ENCODE measurements around the gene LY6G5C.

Gene LY6G5C

GRCh38 chr6:31629014-31629413, 51.9 kb downstream of the LY6G5C start:
- H2AFZ ChIP-seq (ENCODE audit: low read length), result no peak overlapping the region
- no peak overlapping the region for H3K4me2 ChIP-seq (ENCODE audit: low read depth, low read length)
- H4K20me1 ChIP-seq (ENCODE audit: insufficient read depth, low read length), result no peaks in the 10 kb centered on the region; the same call in 1 of the 2 replicates
- H3K79me2 ChIP-seq (ENCODE audit: low read length), result peaks cover 82% of the 10 kb centered on the region
- TF ChIP-seq EZH2phosphoT487 (IDR thresholded peaks at IDR 0.05; ENCODE audit: low read length), result no peak
- no peak for TF ChIP-seq EZH2 (optimal IDR thresholded peaks at IDR 0.05; ENCODE audit: low read depth, low read length)
- TF ChIP-seq, protein P1, sequence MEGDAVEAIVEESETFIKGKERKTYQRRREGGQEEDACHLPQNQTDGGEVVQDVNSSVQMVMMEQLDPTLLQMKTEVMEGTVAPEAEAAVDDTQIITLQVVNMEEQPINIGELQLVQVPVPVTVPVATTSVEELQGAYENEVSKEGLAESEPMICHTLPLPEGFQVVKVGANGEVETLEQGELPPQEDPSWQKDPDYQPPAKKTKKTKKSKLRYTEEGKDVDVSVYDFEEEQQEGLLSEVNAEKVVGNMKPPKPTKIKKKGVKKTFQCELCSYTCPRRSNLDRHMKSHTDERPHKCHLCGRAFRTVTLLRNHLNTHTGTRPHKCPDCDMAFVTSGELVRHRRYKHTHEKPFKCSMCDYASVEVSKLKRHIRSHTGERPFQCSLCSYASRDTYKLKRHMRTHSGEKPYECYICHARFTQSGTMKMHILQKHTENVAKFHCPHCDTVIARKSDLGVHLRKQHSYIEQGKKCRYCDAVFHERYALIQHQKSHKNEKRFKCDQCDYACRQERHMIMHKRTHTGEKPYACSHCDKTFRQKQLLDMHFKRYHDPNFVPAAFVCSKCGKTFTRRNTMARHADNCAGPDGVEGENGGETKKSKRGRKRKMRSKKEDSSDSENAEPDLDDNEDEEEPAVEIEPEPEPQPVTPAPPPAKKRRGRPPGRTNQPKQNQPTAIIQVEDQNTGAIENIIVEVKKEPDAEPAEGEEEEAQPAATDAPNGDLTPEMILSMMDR (IDR thresholded peaks at IDR 0.05; ENCODE audit: low read length), result no peak
- no peak overlapping the region for H3K9ac ChIP-seq (ENCODE audit: low read length)
- no peaks in the 10 kb centered on the region for H3K9me2 ChIP-seq (replicated peaks; ENCODE audit: insufficient read depth, low read length)
- H3K4me3 ChIP-seq (ENCODE audit: low read length), result no peak overlapping the region
- H3K9me3 ChIP-seq (replicated peaks; ENCODE audit: insufficient read depth, low read length), result no peaks in the 10 kb centered on the region
- no peaks in the 10 kb centered on the region for H3K27me3 ChIP-seq (replicated peaks; ENCODE audit: insufficient read depth, low read length)
- H3K36me3 ChIP-seq (replicated peaks; ENCODE audit: insufficient read depth, low read length), result peaks cover 20% of the 10 kb centered on the region
- H3K27ac ChIP-seq (ENCODE audit: low read length), result no peak overlapping the region
- no peaks in the 10 kb centered on the region for H3K4me1 ChIP-seq (ENCODE audit: low read length)
- DNase-seq, result no peak
- no peaks in the 10 kb centered on the region; the same call in 1 of the 2 replicates for H3F3A ChIP-seq (ENCODE audit: insufficient read depth, low read length)

DNA sequence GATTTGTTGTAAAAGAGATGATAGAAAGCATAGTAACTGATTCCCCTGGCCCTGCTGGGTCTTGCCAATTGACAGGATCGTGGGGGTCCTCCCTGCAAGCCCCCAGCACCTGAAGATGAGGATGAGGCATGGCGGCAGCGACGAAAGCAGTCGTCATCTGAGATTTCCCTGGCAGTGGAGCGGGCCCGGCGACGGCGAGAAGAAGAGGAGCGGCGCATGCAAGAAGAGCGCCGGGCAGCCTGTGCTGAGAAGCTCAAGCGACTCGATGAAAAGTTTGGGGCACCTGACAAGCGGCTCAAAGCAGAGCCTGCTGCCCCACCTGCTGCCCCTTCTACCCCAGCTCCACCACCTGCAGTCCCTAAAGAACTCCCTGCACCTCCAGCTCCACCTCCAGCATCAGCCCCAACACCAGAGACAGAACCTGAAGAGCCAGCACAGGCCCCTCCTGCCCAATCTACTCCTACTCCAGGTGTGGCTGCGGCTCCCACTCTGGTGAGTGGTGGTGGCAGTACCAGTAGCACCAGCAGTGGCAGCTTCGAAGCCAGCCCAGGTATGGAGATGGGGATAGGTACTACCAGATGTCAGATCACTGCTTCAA, 53.1 kb downstream of the LY6G5C start:
- DNase-seq, result no peak
- Histone ChIP-seq H3F3A (ENCODE audit: insufficient read depth, low read length) (no peaks in the 10 kb centered on the region; the same call in 1 of the 2 replicates), H3K27me3 (replicated peaks; ENCODE audit: insufficient read depth, low read length) (no peaks in the 10 kb centered on the region)

DNA sequence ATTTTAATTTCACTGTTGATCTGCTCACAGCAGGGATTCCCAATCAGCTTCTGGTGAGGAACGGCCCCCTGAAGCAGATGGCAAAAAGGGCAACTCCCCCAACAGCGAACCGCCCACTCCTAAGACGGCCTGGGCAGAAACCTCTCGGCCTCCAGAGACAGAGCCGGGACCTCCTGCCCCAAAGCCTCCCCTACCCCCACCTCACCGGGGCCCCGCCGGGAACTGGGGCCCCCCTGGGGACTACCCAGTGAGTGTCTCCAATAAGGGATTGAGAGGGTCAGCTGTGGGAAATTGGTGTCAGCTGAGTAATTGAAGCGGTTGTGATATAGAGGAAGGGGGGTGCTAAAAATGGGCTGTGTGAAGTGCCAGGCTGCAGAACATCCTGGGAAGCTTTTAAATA, 53.9 kb downstream of the LY6G5C start:
- peaks cover 20% of the 10 kb centered on the region for H3K36me3 ChIP-seq (replicated peaks; ENCODE audit: insufficient read depth, low read length)
- H3K9me3 ChIP-seq (replicated peaks; ENCODE audit: insufficient read depth, low read length), result no peaks in the 10 kb centered on the region
- no peak overlapping the region for H3K9ac ChIP-seq (ENCODE audit: low read length)
- H3F3A ChIP-seq (ENCODE audit: insufficient read depth, low read length), result no peaks in the 10 kb centered on the region; the same call in 1 of the 2 replicates
- H3K4me1 ChIP-seq (ENCODE audit: low read length), result peaks cover 8% of the 10 kb centered on the region; the same call in 1 of the 2 replicates
- H3K9me2 ChIP-seq (replicated peaks; ENCODE audit: insufficient read depth, low read length), result no peaks in the 10 kb centered on the region
- H3K79me2 ChIP-seq (ENCODE audit: low read length), result peaks cover 89% of the 10 kb centered on the region
- no peaks in the 10 kb centered on the region; the same call in 1 of the 2 replicates for H4K20me1 ChIP-seq (ENCODE audit: insufficient read depth, low read length)
- no peak overlapping the region for H3K4me2 ChIP-seq (ENCODE audit: low read depth, low read length)
- no peak overlapping the region for H3K4me3 ChIP-seq (ENCODE audit: low read length)
- no peak for DNase-seq
- no peak overlapping the region for H2AFZ ChIP-seq (ENCODE audit: low read length)
- TF ChIP-seq EZH2 (optimal IDR thresholded peaks at IDR 0.05; ENCODE audit: low read depth, low read length) (no peak), EZH2phosphoT487 (IDR thresholded peaks at IDR 0.05; ENCODE audit: low read length) (no peak)
- TF ChIP-seq, protein P1 (IDR thresholded peaks at IDR 0.05; ENCODE audit: low read length), result no peak
- no peak overlapping the region for H3K27ac ChIP-seq (ENCODE audit: low read length)
- no peaks in the 10 kb centered on the region for H3K27me3 ChIP-seq (replicated peaks; ENCODE audit: insufficient read depth, low read length)

More for the DNA sequence above, 53.1 kb downstream of the LY6G5C start:
- H3K4me1 ChIP-seq (ENCODE audit: low read length), result no peaks in the 10 kb centered on the region
- H3K9ac ChIP-seq (ENCODE audit: low read length), result no peak overlapping the region
- H3K36me3 ChIP-seq (replicated peaks; ENCODE audit: insufficient read depth, low read length), result peaks cover 20% of the 10 kb centered on the region
- no peak overlapping the region for H3K4me2 ChIP-seq (ENCODE audit: low read depth, low read length)
- H3K4me3 ChIP-seq (ENCODE audit: low read length), result no peak overlapping the region
- no peak overlapping the region for H2AFZ ChIP-seq (ENCODE audit: low read length)
- H3K9me2 ChIP-seq (replicated peaks; ENCODE audit: insufficient read depth, low read length), result no peaks in the 10 kb centered on the region
- no peaks in the 10 kb centered on the region; the same call in 1 of the 2 replicates for H4K20me1 ChIP-seq (ENCODE audit: insufficient read depth, low read length)
- H3K9me3 ChIP-seq (replicated peaks; ENCODE audit: insufficient read depth, low read length), result no peaks in the 10 kb centered on the region
- no peak for TF ChIP-seq EZH2 (optimal IDR thresholded peaks at IDR 0.05; ENCODE audit: low read depth, low read length)
- TF ChIP-seq EZH2phosphoT487 (IDR thresholded peaks at IDR 0.05; ENCODE audit: low read length), result no peak
- no peak overlapping the region for H3K27ac ChIP-seq (ENCODE audit: low read length)
- H3K79me2 ChIP-seq (ENCODE audit: low read length), result peaks cover 89% of the 10 kb centered on the region
